H9 (cell line): ENCODE results near the gene KRTAP12-4. TPM values are rescaled to one million over a fixed set of nuclear protein-coding genes. Genes with fewer than 3 reads are reported as not detected.

Experiments used
- DNase-seq: peaks from one replicate; pipeline ENCODE4 v3.0.0-alpha.2; 2017
- H2AFZ ChIP-seq: one replicate; pipeline ENCODE4 v1.6.1; 2013; ENCODE audit warnings: mild to moderate bottlenecking, low read length, control low read depth, moderate library complexity
- H2AK5ac ChIP-seq: 2 replicates; pipeline ENCODE4 v1.6.1; 2013; ENCODE audit warnings: low read length, control low read depth, mixed read lengths; ENCODE audit not compliant: insufficient read length
- H2BK120ac ChIP-seq: one replicate; pipeline ENCODE4 v1.6.1; 2013; ENCODE audit warnings: low read depth, mild to moderate bottlenecking, low read length, control low read depth, inconsistent platforms; ENCODE audit not compliant: poor library complexity, severe bottlenecking
- H2BK12ac ChIP-seq: 2 replicates; pipeline ENCODE4 v1.6.1; 2013; ENCODE audit warnings: low read length, control low read depth, mixed read lengths, low read depth; ENCODE audit not compliant: insufficient read length
- H2BK15ac ChIP-seq: 2 replicates; pipeline ENCODE4 v1.6.1; 2013; ENCODE audit warnings: low read depth, low read length, control low read depth
- H2BK20ac ChIP-seq: one replicate; pipeline ENCODE4 v1.6.1; 2013; ENCODE audit warnings: low read depth, mild to moderate bottlenecking, low read length, control low read depth, inconsistent platforms; ENCODE audit not compliant: poor library complexity, severe bottlenecking
- H2BK5ac ChIP-seq: 2 replicates; pipeline ENCODE4 v1.6.1; 2013; ENCODE audit warnings: low read length, control low read depth, mixed read lengths; ENCODE audit not compliant: insufficient read length
- H3K14ac ChIP-seq: 2 replicates; pipeline ENCODE4 v1.6.1; 2013; ENCODE audit warnings: low read length, control low read depth; ENCODE audit not compliant: insufficient read depth
- H3K18ac ChIP-seq: 2 replicates; pipeline ENCODE4 v1.6.1; 2013; ENCODE audit warnings: low read depth, mild to moderate bottlenecking, mixed read lengths, low read length, control low read depth; ENCODE audit not compliant: insufficient read length
- H3K23ac ChIP-seq: 2 replicates; pipeline ENCODE4 v1.6.1; 2013; ENCODE audit warnings: low read length, control low read depth, mixed read lengths, low read depth; ENCODE audit not compliant: insufficient read length
- H3K23me2 ChIP-seq: 2 replicates; pipeline ENCODE4 v1.6.1; 2013; ENCODE audit warnings: low read depth, mild to moderate bottlenecking, mixed read lengths, low read length, control low read depth; ENCODE audit not compliant: insufficient read length, poor library complexity, severe bottlenecking
- H3K27ac ChIP-seq: 2 replicates; pipeline ENCODE4 v1.5.1; 2013; ENCODE audit warnings: low read length, control low read depth, mixed read lengths, low read depth; ENCODE audit not compliant: insufficient read length
- H3K27me3 ChIP-seq: 2 replicates; pipeline ENCODE4 v1.6.1; 2013; ENCODE audit warnings: low read length, control low read depth, inconsistent platforms; ENCODE audit not compliant: insufficient read depth
- H3K4ac ChIP-seq: 2 replicates; pipeline ENCODE4 v1.6.1; 2013; ENCODE audit warnings: low read depth, mild to moderate bottlenecking, control low read depth, inconsistent platforms, low read length, moderate library complexity
- H3K4me1 ChIP-seq: 2 replicates; pipeline ENCODE4 v1.6.1; 2013; ENCODE audit warnings: low read length, control low read depth, inconsistent platforms; ENCODE audit not compliant: insufficient read depth
- H3K4me2 ChIP-seq: 2 replicates; pipeline ENCODE4 v1.6.1; 2013; ENCODE audit warnings: low read length, control low read depth, mixed read lengths; ENCODE audit not compliant: insufficient read length, insufficient read depth
- H3K56ac ChIP-seq: 2 replicates; pipeline ENCODE4 v1.6.1; 2013; ENCODE audit warnings: low read depth, mild to moderate bottlenecking, mixed read lengths, low read length, control low read depth; ENCODE audit not compliant: insufficient read length
- H3K79me1 ChIP-seq: 2 replicates; pipeline ENCODE4 v1.6.1; 2013; ENCODE audit warnings: low read depth, mild to moderate bottlenecking, moderate library complexity, low read length, control low read depth, inconsistent platforms; ENCODE audit not compliant: insufficient read depth, poor library complexity, severe bottlenecking
- H3K79me2 ChIP-seq: 2 replicates; pipeline ENCODE4 v1.6.1; 2013; ENCODE audit warnings: low read length, control low read depth, inconsistent platforms; ENCODE audit not compliant: insufficient read depth
- H3K9ac ChIP-seq: 2 replicates; pipeline ENCODE4 v1.6.1; 2013; ENCODE audit warnings: low read length, control low read depth, mixed read lengths; ENCODE audit not compliant: insufficient read length; ENCODE audit errors: extremely low read depth
- H3K9me3 ChIP-seq: one replicate; pipeline ENCODE4 v1.6.1; 2013; ENCODE audit warnings: low read depth, low read length, inconsistent platforms; ENCODE audit not compliant: control insufficient read depth
- H3T11ph ChIP-seq: one replicate; pipeline ENCODE4 v1.6.1; 2013; ENCODE audit warnings: mild to moderate bottlenecking, low read length, control low read depth, inconsistent platforms
- H4K20me1 ChIP-seq: one replicate; pipeline ENCODE4 v1.6.1; 2013; ENCODE audit not compliant: control insufficient read depth, insufficient read length, insufficient read depth
- H4K5ac ChIP-seq: 2 replicates; pipeline ENCODE4 v1.6.1; 2013; ENCODE audit warnings: low read depth, mild to moderate bottlenecking, mixed read lengths, low read length, control low read depth; ENCODE audit not compliant: insufficient read length
- H4K8ac ChIP-seq: replicated peaks from 2 replicates; pipeline ENCODE4 v1.6.1; 2013; ENCODE audit warnings: low read length, control low read depth, mixed read lengths, low read depth; ENCODE audit not compliant: insufficient read length
- H4K91ac ChIP-seq: 2 replicates; pipeline ENCODE4 v1.6.1; 2013; ENCODE audit warnings: low read depth, mild to moderate bottlenecking, moderate library complexity, mixed read lengths, low read length, control low read depth; ENCODE audit not compliant: insufficient read length
- H3K27ac Mint-ChIP-seq, 3 experiments: 2 replicates in 2 of 3; 3 replicates in 1 of 3; pipeline ENCODE4 v1.8.0; 2020 to 2021; ENCODE audit warnings: mixed read lengths in 3 of 3, mild to moderate bottlenecking in 1 of 3, moderate library complexity in 1 of 3
- H3K27me3 Mint-ChIP-seq: 2 replicates; pipeline ENCODE4 v1.8.0; 2021; ENCODE audit warnings: low read depth, mild to moderate bottlenecking, moderate library complexity, mixed read lengths
- H3K36me3 Mint-ChIP-seq, 3 experiments: 2 replicates in 2 of 3; 3 replicates in 1 of 3; pipeline ENCODE4 v1.8.0; 2020 to 2021; ENCODE audit warnings: low read depth in 3 of 3, mixed read lengths in 3 of 3; ENCODE audit not compliant: insufficient read depth in 1 of 3
- H3K4me1 Mint-ChIP-seq, 2 experiments: 2 replicates each; pipeline ENCODE4 v1.8.0; 2020; ENCODE audit warnings: mixed read lengths in 2 of 2
- H3K4me3 Mint-ChIP-seq, 2 experiments: 2 replicates in 1 of 2; 3 replicates in 1 of 2; pipeline ENCODE4 v1.8.0; 2020 to 2021; ENCODE audit warnings: mild to moderate bottlenecking in 2 of 2, mixed read lengths in 2 of 2, moderate library complexity in 1 of 2
- H3K9me3 Mint-ChIP-seq, 2 experiments: 2 replicates in 1 of 2; 3 replicates in 1 of 2; pipeline ENCODE4 v1.8.0; 2020; ENCODE audit warnings: mild to moderate bottlenecking in 2 of 2, mixed read lengths in 2 of 2, moderate library complexity in 1 of 2
- CTCF ChIP-seq: fragments of 200-600 bp; sonication (generic); conservative IDR thresholded peaks from 3 replicates; pipeline ENCODE4 v1.8.0; 2021; ENCODE audit warnings: antibody characterized with exemption, mild to moderate bottlenecking
- WGBS: extraction: QIAGEN DNeasy Blood & Tissue Kit; methylation state at CpG from one replicate; pipeline ENCODE4 v1.1.7; 2013; ENCODE audit warnings: missing lambda C conversion rate, low lambda C conversion rate, mixed read lengths; ENCODE audit not compliant: insufficient read length; ENCODE audit errors: extremely low coverage; 5-methylcytosine and 5-hydroxymethylcytosine counted together
- total RNA-seq: library from RNA; stranded (reverse); gene quantifications from 2 replicates; pipeline ENCODE4 v1.2.1, GENCODE V29; 2021

The KRTAP12-4 gene
- total RNA-seq, 1 experiment from 2014 or later: not detected

GRCh38 chr21:44658913-44659595, 4.6 kb upstream of the KRTAP12-4 start:
- Histone ChIP-seq H3K9ac (no peak overlapping the region), H2BK15ac (no peak overlapping the region), H4K5ac (no peak overlapping the region), H3K56ac (no peak overlapping the region), H3K27me3 (no peaks in the 10 kb centered on the region), H3K23me2 (no peaks in the 10 kb centered on the region), H2BK120ac (no peak overlapping the region), H2BK12ac (no peak overlapping the region), H2AFZ (no peak overlapping the region), H3K4ac (no peak overlapping the region), H3K79me2 (no peaks in the 10 kb centered on the region), H3T11ph (no peak overlapping the region), H3K18ac (peak overlapping the region; percentile 41), H4K91ac (no peak overlapping the region), H3K4me1 (no peaks in the 10 kb centered on the region), H3K27ac (no peak overlapping the region), H3K4me2 (no peak overlapping the region), H4K8ac (no peak overlapping the region), H3K9me3 (no peaks in the 10 kb centered on the region), H3K79me1 (no peaks in the 10 kb centered on the region), H2BK5ac (no peak overlapping the region), H2AK5ac (no peak overlapping the region), H4K20me1 (no peaks in the 10 kb centered on the region), H3K23ac (no peak overlapping the region), H3K14ac (peak overlapping the region; percentile 31), H2BK20ac (no peak overlapping the region)
- peak; percentile 24 for DNase-seq
- H3K36me3 Mint-ChIP-seq: peaks cover 2 to 10% (median 5%) of the 10 kb centered on the region in 3 experiments; a peak in 4 of 7 replicates
- H3K9me3 Mint-ChIP-seq: peaks cover 8 to 11% of the 10 kb centered on the region in 2 experiments; a peak in 4 of 5 replicates
- no CpG with 5 or more reads among the region's 11 CpGs for WGBS
- peaks cover 32 to 33% of the 10 kb centered on the region in 2 experiments for H3K4me1 Mint-ChIP-seq
- H3K27me3 Mint-ChIP-seq: peaks cover 11% of the 10 kb centered on the region
- TF ChIP-seq CTCF: no peak
- H3K4me3 Mint-ChIP-seq: no peak overlapping the region; a peak in 1 of 5 replicates
- peak overlapping the region in 1 of 3 experiments; percentile 71; a peak in 3 of 7 replicates for H3K27ac Mint-ChIP-seq
